HG03045 (cell line): ENCODE measurements around the gene PRR14L.
"Not testable (repeated sequence)": the region's sequence is repeated elsewhere in the genome, so short reads cannot be mapped to it uniquely, and the experiment has no call there.

Experiments used
- ATAC-seq: cut with Tn5 transposase; IDR thresholded peaks from one replicate; pipeline ENCODE4 v1.9.1; 2021; ENCODE audit warnings: mild to moderate bottlenecking, moderate library complexity; ENCODE audit not compliant: unreplicated experiment

Gene PRR14L

DNA sequence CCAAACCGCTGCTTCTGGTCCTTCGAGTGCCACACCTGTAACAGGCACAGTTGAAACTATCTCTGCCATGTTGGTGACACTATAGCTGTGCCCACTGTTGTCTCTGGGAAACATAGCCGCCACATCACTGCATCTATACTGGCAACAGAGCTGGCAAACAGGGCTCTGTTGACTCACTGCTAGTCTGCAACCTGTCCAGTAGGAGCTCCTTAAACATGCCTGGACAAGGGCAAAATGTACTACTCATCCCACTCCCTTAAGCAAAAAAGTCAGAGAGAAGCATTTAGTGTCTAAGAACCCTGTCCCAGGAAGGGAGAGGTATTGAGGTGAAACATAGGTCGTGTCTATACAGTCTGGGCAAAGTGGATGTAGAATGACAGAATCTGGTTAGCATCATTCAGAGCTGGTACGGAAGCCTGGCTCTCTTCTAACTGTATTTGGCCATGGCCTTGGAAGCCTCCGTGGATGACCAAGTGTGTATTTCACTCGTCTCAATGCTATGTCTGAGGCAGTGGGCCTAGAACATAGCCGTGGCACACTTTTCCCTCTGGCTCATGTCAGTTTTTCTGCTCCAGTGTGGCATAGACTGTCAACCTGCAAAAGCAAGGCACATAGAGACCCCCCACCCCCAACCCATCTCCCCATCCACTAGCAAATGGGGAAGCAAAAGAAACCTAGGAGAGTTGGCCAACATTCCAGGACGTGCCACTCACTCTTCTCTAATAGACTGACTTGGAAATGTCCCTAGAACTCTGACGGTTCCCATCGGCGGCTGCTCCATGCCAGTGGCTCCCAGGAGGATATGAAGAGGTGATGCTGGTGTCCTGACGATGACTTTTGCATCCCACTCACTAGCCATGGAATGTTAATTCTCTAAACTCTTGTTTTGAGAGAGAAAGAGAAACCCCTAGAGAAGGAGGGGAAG lies 66.5 kb downstream of the PRR14L start:
- ATAC-seq = no peak

DNA sequence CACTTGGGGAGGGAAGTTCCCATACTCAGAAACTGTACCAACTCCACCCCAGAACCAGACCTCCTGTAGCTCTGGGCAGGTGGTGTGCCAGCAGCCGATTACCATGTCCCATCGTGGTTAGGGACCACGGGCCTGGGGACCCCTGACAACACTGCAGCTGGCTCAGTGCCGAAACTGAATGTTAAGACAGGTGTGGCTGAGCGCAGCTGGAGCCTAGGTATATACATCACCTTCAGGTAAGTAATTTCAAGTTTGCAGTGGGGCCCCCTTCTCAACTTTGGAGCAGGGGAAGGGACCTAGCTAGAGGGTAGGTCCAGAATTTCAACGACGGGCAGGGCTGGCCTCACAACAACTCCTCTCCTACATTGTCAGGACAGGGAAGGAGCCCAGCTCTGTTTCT lies 67.2 kb downstream of the PRR14L start:
- ATAC-seq = no peak

DNA sequence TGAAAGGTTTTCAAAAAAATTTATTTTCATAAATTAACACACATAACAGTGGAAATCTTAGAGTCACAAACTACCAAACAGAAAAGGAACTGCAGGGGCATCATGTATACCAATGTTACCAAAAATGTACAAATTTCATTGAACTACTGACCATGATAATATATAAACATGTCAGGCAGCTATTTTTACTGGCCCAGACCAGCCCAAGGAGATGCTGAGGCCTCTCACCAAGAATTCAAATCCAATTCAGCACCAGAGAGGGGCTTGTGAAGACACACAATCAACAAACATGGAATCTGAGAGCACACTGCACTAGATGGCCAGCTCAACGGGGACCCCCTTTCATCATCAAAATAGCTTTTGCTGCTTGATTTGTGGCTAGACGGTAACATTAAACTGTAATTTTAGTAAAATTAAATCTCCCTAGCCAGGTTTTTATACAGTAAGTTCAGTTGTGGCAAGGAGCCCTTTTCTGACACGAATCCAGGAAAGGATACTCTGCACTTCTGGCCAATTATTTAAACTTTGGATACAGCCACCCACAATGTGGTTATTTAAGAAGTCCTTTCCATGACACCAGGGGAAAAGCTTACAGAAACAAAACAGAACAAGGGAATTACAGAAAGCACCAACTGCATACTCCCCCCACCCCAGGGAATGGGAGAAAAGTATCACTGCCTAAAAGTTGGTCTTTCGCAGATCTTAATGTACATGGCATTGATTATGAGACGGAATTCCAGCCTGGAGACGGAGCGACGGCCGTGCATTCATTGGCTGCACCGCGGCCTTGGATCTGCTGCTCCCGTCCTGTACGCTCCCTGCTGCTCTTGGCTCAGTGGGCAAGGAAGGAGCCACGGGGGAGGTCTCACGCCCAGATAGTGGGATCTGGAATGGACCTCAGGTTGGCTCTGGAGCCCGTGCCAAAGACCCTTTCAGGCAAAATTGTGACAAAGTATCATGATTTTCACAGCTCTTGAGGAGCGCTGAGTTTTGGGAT lies 68.3 kb downstream of the PRR14L start:
- ATAC-seq = no peak

DNA sequence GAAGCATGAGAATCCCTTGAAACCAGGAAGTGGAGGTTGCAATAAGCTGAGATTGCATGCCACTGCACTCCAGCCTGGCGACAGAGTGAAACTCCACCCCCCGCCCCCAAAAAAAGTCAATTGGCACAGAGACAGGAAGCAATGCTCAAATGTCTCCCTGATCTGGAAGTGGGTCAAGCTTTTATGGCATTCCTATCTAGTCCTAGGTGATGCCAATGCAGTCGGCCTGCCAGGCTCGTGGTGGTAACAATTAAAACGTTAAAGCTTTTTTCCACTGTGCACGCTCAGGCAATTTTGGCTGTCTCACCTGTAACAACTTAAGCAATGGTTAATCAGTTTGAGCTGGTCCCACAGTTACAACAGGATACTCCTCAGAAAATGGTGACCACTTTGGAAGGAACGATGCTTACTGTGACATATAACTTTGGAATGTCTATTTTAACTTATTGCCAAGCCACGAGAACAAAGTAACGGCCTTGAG lies 69.0 kb downstream of the PRR14L start:
- no peak for ATAC-seq

DNA sequence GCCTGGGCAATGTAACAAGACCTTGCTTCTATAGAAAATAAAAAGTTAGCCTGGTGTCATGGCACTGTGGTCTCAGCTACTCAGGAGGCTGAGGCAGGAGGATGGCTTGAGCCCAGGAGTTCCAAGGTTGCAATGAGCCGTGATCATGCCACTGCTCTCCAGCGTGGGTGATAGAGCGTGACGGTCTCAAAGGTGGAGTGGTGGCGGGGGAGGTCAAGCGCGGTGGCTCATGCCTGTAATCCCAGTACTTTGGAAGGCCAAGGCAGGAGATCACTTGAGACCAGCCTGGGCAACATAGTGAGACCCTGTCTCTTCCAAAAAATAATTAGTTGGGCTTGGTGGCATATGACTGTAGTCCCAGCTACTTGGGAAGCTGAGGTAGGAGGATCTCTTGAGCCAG lies 71.2 kb downstream of the PRR14L start:
- ATAC-seq = no peak

DNA sequence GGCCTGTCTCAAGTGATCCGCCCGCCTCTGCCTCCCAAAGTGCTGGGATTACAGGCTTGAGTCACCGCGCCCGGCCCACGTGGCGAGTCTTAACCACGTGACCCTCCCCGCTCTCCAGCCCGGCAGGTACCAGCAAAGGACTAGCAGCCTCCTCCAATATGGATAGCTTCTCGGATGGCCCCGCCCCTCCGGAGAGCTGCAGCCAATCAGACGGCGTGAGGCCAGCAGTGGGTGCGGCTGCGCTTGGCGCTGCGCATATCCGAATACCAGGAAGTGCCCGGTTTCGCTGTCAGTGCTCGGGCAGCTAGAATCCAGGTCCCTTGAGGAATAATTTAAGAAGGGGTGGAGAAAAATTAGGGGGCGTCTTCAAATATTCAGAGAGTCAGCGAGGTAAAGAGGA lies 73.2 kb downstream of the PRR14L start:
- ATAC-seq = peak; percentile 94

DNA sequence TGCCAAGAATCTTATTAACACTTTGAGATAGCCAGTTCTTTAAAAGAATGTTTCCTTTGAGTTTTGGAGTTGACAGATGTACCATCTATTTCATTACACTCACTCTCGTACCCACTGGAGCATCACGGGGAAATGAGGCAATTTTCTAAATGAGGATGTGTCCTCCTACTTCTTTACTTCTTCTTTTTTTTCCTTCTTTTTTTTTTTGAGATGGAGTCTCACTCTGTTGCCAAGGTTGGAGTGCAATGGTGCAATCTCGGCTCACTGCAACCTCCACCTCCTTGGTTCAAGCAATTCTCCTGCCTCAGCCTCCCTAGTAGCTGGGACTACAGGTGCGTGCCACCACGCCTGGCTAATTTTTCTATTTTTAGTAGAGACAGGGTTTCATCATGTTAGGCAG lies 75.7 kb downstream of the PRR14L start:
- not testable (repeated sequence) for ATAC-seq

DNA sequence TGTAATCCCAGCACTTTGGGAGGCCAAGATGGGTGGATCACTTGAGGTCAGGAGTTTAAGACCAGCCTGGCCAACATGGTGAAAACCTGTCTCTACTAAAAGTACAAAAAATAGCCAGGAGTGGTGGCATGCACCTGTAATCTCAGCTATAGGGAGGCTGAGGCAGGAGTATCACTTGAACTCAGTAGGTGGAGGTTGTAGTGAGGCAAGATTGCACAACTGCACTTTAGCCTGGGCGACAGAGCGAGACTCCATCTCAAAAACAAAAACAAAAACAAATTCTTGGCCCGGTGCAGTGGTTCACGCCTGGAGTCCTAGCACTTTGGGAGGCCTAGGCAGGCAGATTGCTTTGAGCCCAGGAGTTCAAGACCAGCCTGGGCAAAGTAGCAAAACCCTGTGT lies 81.1 kb downstream of the PRR14L start:
- ATAC-seq = not testable (repeated sequence)

DNA sequence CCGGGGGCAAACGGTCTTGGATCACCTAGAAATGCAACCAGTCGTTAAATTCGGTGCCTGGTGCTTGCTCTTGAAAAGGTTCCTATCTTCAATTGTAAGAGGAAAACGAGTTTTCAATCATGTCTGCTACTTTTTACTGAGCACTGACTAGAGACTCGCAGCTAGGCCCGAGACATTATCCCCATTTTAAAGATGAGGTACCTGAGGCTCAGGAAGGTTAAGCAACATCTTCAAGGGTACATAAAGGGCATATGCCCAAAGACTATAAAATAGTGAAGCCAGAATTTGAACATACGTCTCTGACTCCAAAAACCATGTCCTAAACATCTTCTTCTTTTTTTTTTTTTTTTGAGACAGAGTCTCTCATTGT lies 87.3 kb downstream of the PRR14L start:
- ATAC-seq = no peak

DNA sequence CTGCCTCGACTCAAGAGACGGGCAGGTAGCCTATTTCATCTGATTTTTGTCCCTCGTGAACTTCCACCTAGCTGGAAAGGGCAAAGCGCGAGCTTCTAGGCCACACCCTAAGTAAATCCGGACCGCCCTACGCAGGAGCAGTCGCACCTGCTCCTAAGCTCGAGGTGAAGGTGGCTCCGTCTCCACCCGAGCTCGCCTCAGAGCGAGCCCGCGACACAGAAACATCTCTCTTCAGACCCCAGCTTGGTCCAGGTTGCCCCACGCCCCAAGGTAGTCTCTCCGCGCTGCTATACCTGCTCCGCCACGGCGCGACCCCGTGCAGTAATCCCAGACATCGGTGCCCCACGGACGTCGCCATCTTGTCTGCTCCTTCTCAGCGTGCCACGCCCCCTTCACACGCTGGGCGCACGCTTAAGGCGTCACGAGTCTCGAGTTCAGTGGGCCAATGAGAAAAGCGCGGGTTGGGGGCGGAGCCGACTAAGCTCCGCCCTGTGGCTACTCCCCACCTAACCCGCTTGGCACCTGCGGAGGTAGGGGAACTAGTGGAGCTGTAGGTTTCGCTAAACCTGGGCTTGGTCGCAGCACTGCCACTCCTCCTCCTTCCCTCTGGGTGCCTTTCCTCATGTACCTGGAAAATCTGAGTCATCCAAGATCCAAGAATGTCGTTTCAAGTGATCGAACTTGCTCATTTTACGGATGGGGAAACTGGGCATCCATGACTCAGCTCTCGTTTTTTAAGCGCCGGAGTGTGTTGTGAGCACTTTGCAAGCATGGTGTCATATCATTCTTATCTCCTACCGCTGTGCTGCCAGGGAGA lies 87.9 kb downstream of the PRR14L start, which contains the start of gene PISD:
TSS of gene PISD (minus strand) at position 365 of the 817 bp plus-strand sequence. CDS start at position 358, 7 bp downstream.
- ATAC-seq = peak; percentile 79

DNA sequence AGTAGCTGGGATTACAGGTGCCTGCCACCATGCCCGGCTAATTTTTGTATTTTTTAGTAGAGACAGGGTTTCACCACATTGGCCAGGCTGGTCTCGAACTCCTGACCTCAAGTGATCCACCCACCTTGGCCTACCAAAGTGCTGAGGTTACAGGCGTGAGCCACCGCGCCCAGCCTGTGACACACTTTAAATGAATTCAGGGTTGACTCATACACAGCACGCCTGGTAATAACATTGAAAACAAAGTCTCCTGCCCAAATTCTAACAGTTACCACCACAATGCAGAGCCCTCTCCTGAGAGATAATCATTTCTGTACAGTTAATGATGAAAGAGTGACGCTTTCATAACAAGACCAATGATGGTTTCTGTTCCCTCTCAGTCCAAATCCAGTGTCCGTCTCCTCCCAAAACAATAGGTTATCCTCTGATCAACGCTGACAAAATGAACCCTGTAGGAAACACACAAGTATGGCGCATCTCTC lies 89.0 kb downstream of the PRR14L start:
- ATAC-seq = peak; percentile 18

DNA sequence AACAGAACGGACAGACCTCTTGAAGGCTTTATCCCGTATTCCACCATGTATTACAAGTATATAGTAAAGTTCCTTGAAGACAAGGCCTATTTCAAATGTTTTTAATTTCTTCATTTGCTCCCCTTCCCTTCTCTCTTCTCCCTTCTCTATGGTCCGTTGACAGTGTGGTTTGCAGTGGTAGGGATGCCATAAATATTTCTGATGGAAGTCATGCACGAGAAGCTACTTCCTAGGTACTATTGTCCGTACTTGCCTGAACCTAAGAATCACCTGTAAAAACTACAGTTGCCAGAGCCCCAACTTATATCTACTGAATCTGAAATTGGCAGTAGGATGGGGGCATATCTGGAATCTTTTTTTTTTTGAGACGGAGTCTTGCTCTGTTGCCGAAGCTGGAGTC lies 90.7 kb downstream of the PRR14L start:
- no peak for ATAC-seq

DNA sequence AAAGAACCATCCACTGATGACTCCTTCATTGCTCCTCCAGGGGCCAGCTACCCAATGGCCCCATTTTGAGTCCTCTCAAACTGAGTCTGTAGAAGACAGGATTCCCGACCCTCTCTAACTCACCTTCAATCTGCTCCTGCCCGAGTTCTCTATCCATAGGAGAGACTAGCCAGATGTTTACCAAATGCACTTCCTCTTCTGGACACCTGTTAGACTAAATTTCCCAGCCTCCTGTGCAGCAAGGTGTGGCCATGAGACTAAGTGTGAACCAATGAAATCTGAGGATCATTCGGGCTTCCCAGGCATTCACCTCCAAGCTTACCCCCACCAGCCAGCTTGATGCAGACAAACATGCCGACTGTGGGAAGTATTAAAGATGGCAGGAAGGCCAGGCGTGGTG lies 95.5 kb downstream of the PRR14L start:
- ATAC-seq = no peak

DNA sequence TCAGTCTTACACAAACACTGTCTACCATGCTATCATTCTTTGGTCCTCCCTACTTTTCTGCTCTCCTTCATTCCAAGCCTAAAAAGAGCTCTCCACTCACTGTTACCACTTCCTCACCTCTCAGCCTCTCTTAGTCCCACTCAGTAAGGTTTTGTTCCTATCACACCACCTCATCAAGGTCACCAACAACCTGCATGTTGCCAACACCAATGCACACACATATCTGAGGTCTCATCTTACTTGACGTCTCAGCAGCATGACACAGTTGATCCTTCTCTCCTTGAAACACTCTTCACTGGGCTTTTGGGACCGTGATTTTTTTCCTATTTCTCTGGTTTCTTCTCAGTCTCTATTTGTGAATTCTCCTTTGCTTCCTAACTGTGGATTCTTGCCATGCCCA lies 96.0 kb downstream of the PRR14L start:
- ATAC-seq = no peak

DNA sequence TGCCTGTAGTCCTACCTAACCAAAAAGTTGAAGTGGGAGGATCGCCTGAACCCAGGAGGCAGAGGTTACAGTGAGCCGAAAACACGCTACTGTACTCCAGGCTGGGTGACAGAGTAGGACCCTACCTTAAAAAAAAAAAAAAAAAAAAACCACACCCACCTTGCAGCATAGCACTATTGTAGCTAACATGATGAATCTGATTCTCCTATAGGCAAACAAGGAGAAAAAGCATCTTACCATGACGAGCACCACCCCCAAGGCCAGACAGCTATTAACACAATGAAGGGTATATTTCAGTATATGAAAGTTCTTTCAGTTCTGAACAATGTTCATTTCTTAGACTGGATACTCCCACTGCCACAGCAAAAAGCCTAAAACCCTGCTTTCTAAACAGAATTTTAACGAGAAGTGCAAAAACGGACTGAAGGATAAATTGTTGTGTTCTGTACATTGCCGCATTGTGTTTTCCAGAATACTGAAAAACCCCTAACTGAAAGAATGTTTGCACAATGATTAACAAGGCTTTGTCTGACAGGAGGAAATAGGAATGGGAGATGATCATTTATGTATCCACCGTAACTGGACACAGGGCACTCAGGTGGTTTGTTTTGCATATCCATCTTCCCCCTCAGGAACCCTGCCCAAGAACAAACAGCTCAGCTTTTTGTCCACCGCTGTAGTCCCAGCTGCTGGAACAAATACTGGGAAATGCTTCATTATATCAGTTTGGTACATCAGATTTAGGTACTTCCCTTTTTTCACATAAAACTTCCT lies 96.8 kb downstream of the PRR14L start:
- ATAC-seq = no peak

DNA sequence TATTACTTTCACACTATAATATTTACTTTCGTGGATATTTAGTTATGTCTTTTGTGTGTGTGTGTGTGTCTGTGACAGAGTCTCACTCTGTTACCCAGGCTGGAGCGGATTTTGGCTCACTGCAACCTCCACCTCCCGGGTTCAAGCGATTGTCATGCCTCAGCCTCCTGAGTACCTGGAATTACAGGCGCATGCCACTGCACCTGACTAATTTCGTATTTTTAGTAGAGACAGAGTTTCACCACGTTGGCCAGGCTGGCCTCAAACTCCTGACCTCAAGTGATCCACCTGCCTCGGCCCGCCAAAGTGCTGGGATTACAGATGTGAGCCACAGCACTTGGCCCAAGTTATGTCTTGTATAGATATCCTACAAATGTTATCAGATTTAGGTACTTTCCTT lies 97.8 kb downstream of the PRR14L start:
- no peak for ATAC-seq

DNA sequence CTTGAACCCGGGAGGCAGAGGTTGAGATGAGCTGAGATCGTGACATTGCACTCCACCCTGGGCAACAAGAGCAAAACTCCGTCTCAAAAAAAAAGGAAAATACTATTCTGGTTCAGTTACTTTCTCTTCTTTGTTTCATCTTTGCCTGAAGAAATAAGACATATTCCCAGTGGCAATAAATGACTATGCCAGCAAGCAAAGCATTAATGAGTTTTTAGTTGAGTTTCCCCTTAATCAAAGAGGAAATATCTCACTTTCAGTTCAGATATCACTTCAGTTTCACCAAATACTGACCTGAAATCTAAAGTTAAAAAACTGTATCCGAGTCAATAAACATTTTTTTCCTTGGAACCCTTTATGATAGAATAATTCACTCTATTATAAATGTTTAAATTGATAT lies 98.3 kb downstream of the PRR14L start:
- no peak for ATAC-seq

DNA sequence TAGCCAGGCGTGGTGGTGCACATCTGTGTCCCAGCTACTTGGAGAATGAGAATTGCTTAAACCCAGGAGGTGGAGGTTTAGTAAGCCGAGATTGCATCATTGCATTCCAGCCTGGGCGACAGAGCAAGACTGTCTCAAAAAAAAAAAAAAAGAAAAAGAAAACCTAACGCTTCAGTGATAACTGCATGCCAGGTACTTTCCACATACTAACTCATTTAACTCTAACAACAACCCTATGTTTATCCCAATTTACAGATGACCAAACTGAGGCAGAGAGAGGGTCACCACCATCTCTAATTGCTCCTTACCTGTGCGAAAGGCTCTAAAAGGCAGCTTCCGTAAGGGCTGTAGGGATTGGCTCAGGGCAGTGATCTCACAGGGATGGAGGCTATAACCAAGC lies 99.5 kb downstream of the PRR14L start:
- ATAC-seq = no peak

DNA sequence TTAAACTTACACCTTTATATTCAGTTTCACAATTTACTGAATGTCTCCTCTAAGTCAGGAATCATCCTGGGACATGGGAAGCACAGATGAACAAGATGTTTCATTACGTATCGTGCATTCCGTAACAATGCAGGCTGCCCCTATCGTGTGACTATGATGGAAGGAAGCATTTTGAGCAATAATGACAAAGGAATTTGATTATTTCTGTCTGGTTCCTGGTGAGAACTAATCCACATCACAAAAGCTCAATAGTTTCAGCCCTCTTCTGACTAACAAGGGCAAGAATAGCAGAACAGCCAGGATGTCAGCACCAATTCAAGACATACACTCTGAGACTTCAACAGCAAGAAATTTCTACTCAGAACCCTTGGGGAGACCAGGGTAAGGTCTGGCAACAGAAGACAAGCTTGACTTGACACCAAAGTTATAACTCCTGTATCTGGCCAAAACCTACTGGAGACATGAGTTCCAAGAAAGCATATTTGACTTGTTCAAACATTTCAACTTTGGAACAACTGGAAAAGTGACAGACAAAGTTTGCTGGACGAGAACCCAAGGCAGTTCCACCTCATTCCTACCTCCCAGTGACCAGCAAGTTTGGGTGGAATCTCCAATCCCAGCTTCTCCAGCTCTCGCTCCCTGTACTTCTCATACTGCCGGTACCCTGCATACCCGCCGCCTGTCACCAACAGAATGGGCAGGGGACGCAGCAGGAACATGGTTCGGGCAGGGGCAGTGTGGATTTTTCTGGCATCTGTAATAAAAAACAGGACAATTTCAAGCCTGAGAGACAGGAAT lies 102.2 kb downstream of the PRR14L start:
- ATAC-seq = no peak
